PFSK-1 (cell line): ENCODE data around the gene PRUNE1.

Source experiments
- FOXP2 ChIP-seq: optimal IDR thresholded peaks from 2 replicates; pipeline ENCODE3; 2011; ENCODE audit warnings: borderline replicate concordance, control low read depth, inconsistent platforms; ENCODE audit not compliant: insufficient read depth; ENCODE audit errors: extremely low read length, extremely low read depth
- POLR2AphosphoS5 ChIP-seq: IDR thresholded peaks from 2 replicates; pipeline ENCODE4 v1.6.1; 2012; ENCODE audit warnings: low read depth, mild to moderate bottlenecking, control low read depth, low read length, moderate library complexity
- SIN3A ChIP-seq: IDR thresholded peaks from 2 replicates; pipeline ENCODE4 v1.6.1; 2012; ENCODE audit warnings: mild to moderate bottlenecking, low read length, moderate library complexity, borderline replicate concordance; ENCODE audit not compliant: insufficient read depth
- TAF1 ChIP-seq: IDR thresholded peaks from 2 replicates; pipeline ENCODE4 v1.6.1; 2012; ENCODE audit warnings: low read length, control low read depth, borderline replicate concordance; ENCODE audit not compliant: insufficient read depth
- TF ChIP-seq, protein P1 (sequence below), 2 experiments: IDR thresholded peaks; 2 replicates each; pipeline versions ENCODE4 v1.6.1 to v1.8.0; 2011 to 2012; ENCODE audit warnings: low read depth in 2 of 2, low read length in 2 of 2, control low read depth in 1 of 2, inconsistent platforms in 1 of 2, mild to moderate bottlenecking in 1 of 2, moderate library complexity in 1 of 2; ENCODE audit not compliant: insufficient read depth in 1 of 2

The PRUNE1 gene

DNA sequence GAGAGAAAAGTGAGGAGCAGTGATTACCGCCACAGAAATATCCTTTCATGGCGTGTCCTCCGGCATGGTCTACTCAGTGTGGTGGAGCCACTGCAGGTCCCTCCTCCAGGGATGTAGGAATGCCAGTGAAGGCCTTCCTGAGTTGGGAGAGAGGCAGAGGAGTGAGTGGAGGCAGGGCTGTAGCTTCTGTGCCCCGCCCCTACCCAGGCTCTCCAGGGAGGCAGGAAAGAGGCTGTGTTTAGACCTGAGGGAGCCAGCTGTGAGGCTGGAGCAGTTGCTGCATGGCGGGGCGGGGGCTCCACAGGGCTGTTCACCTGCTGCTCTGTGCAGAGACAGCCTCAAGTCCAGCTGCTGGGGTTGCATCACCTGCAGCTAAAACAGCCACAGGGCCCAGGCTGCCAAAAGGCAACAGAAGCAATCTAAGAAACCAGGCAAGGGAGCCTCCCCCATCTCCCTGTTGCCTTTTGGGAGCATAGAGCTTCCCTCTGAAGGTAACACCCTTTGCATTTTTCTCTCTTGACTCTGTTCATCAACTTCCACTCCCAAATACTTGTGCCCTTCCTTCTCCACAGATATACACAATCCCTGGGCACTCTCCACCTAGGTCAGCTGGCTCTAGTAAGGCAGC lies 27.0 kb upstream of the PRUNE1 start:
- TF ChIP-seq, protein P1, sequence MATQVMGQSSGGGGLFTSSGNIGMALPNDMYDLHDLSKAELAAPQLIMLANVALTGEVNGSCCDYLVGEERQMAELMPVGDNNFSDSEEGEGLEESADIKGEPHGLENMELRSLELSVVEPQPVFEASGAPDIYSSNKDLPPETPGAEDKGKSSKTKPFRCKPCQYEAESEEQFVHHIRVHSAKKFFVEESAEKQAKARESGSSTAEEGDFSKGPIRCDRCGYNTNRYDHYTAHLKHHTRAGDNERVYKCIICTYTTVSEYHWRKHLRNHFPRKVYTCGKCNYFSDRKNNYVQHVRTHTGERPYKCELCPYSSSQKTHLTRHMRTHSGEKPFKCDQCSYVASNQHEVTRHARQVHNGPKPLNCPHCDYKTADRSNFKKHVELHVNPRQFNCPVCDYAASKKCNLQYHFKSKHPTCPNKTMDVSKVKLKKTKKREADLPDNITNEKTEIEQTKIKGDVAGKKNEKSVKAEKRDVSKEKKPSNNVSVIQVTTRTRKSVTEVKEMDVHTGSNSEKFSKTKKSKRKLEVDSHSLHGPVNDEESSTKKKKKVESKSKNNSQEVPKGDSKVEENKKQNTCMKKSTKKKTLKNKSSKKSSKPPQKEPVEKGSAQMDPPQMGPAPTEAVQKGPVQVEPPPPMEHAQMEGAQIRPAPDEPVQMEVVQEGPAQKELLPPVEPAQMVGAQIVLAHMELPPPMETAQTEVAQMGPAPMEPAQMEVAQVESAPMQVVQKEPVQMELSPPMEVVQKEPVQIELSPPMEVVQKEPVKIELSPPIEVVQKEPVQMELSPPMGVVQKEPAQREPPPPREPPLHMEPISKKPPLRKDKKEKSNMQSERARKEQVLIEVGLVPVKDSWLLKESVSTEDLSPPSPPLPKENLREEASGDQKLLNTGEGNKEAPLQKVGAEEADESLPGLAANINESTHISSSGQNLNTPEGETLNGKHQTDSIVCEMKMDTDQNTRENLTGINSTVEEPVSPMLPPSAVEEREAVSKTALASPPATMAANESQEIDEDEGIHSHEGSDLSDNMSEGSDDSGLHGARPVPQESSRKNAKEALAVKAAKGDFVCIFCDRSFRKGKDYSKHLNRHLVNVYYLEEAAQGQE (IDR thresholded peaks at IDR 0.05; ENCODE audit: insufficient read depth in 1 of 2, low read depth in 2 of 2, low read length in 2 of 2): no peak
- TF ChIP-seq SIN3A: no peak
- TF ChIP-seq TAF1: no peak
- TF ChIP-seq FOXP2: no peak
- TF ChIP-seq POLR2AphosphoS5: no peak

DNA sequence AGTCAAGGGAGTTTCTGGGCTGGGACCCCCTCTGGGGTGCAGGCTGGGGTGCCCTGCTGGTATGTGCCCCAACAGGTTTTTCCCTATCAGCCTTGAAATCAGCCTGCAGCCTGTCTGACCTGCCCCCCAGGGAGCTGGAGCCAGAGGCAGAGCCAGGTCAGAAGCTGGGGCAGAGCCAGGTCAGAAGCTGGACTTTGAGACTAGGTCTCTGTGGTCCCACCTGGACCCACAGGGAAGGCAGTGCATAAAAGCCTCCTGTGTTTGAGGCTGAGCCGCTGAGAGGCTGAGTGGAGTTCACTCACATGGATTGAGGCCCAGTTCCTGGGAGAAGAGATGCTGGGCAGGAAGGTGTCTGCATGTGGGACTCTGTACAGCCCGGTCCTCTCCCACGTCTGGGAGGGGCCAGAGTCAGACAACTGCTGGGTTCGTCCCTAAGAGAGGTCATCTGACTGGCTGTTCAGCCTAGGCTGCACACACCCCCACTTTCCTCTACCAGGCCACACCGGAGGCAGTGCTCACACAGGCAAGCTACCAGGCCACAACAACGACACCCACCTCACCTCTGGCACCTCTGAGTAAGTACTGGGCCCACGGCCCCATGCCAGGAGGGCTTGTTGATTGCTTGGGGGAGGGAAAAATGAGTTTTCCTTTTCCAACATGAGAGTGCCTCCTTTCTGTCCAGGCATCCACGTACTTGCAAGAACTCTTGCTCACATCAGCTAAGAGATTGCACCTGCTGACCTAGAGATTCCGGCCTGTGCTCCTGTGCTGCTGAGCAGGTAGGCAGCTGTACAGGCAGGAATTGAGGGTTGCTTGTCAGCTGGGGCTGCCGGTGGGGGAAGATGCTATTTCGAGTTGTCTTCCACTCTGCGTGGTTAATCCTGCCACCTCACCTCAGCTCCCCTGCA lies 26.2 kb upstream of the PRUNE1 start, which contains the start of gene ANXA9:
Gene ANXA9, plus strand, starts transcription at position 488 of the 908 bp plus-strand sequence. CDS start 814 bp downstream, outside the sequence.
- TF ChIP-seq, protein P1 (IDR thresholded peaks at IDR 0.05; ENCODE audit: insufficient read depth in 1 of 2, low read depth in 2 of 2, low read length in 2 of 2): no peak
- TF ChIP-seq SIN3A (no peak), TAF1 (no peak), POLR2AphosphoS5 (no peak), FOXP2 (no peak)

DNA sequence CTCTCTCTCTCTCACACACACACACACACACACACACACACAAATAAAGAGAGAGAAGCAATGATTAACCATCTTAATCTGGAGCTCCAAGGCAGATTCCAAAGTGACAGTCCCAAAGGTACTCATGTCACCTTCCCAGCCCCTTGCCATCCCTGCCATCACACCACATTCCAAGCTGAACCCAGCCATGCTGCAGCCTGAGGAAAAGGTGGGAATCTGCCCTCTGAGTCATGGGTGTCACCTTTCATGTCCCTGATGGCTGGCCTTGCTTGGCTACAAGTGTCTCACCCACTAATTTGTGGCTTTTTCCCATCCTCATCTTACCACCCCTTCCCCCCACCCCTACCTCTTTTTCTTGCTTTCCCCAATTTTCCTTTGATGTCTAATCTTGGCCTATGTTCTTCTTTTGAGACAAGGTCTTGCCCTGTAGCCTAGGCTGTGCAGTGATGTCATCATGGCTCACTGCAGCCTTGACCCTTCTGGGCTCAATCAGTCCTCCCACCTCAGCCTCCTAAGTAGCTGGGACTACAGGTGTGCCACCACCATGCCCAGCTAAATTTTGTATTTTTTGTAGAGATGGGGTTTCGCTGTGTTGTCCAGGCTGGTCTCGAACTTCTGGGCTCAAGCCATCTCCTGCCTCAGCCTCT lies 22.9 kb upstream of the PRUNE1 start:
- TF ChIP-seq, protein P1 (IDR thresholded peaks at IDR 0.05; ENCODE audit: insufficient read depth in 1 of 2, low read depth in 2 of 2, low read length in 2 of 2): no peak

- TF ChIP-seq TAF1 (no peak), FOXP2 (no peak), POLR2AphosphoS5 (no peak), SIN3A (no peak)
- TF ChIP-seq, protein P1 (IDR thresholded peaks at IDR 0.05; ENCODE audit: insufficient read depth in 1 of 2, low read depth in 2 of 2, low read length in 2 of 2): no peak
Observed at GRCh38 chr1:150987924-150988323, 20.3 kb upstream of the PRUNE1 start.
